Keratinocyte (primary cell): Measurements from ENCODE around the gene ALG12. TPM values are rescaled to one million over a fixed set of nuclear protein-coding genes. Genes with fewer than 3 reads are reported as not detected.

Experiments
- DNase-seq: peaks from one replicate; pipeline ENCODE4 v3.0.0-alpha.2; 2011; ENCODE audit warnings: low read depth, missing footprints, low spot score
- FAIRE-seq: peaks from 2 replicates; lab custom pipeline; 2011; peaks lifted over from hg19 to GRCh38; lab: Jason Lieb, UNC
- H2AFZ ChIP-seq: 2 replicates; pipeline ENCODE4 v1.6.0; 2012; ENCODE audit warnings: low read length, control low read depth, inconsistent platforms; ENCODE audit not compliant: control insufficient read depth
- H3K27ac ChIP-seq: 2 replicates; pipeline ENCODE4 v1.5.1; 2011; ENCODE audit warnings: low read length; ENCODE audit not compliant: control insufficient read depth, insufficient read depth
- H3K27me3 ChIP-seq: 3 replicates; pipeline ENCODE4 v1.6.0; 2011; ENCODE audit warnings: low read length; ENCODE audit not compliant: control insufficient read depth, insufficient read depth; ENCODE audit errors: extremely low read depth
- H3K36me3 ChIP-seq, 2 experiments: 2 replicates in 1 of 2; 3 replicates in 1 of 2; pipeline ENCODE4 v1.5.1; 2011; ENCODE audit warnings: low read length in 2 of 2, mild to moderate bottlenecking in 1 of 2; ENCODE audit not compliant: control insufficient read depth in 2 of 2, insufficient read depth in 2 of 2; ENCODE audit errors: extremely low read depth in 1 of 2
- H3K4me1 ChIP-seq: 3 replicates; pipeline ENCODE4 v1.5.1; 2011; ENCODE audit warnings: low read length; ENCODE audit not compliant: control insufficient read depth, insufficient read depth; ENCODE audit errors: extremely low read depth
- H3K4me2 ChIP-seq: 3 replicates; pipeline ENCODE4 v1.6.0; 2011; ENCODE audit warnings: low read depth, low read length; ENCODE audit not compliant: control insufficient read depth, insufficient read depth; ENCODE audit errors: extremely low read depth
- H3K4me3 ChIP-seq, 3 experiments: fragments of 200-600 bp in 1 of 3; sonication (generic) in 1 of 3; 2 replicates in 2 of 3; 3 replicates in 1 of 3; pipeline ENCODE4 v1.5.1; 2011 to 2016; ENCODE audit warnings: low read length in 3 of 3, mild to moderate bottlenecking in 3 of 3, control low read depth in 2 of 3, inconsistent platforms in 1 of 3, low read depth in 1 of 3, mixed read lengths in 1 of 3, mixed run types in 1 of 3, moderate library complexity in 1 of 3; ENCODE audit not compliant: control insufficient read depth in 2 of 3, insufficient read depth in 2 of 3; ENCODE audit errors: extremely low read depth in 1 of 3
- H3K79me2 ChIP-seq: 2 replicates; pipeline ENCODE4 v1.6.0; 2012; ENCODE audit warnings: low read length; ENCODE audit not compliant: control insufficient read depth, insufficient read depth
- H3K9ac ChIP-seq: 3 replicates; pipeline ENCODE4 v1.6.0; 2011; ENCODE audit warnings: low read length; ENCODE audit not compliant: control insufficient read depth, insufficient read depth; ENCODE audit errors: extremely low read depth
- H3K9me1 ChIP-seq: 3 replicates; pipeline ENCODE4 v1.6.0; 2011; ENCODE audit warnings: low read length; ENCODE audit not compliant: control insufficient read depth, insufficient read depth; ENCODE audit errors: extremely low read depth
- H3K9me3 ChIP-seq: 2 replicates; pipeline ENCODE4 v1.5.1; 2012; ENCODE audit warnings: low read depth, low read length; ENCODE audit not compliant: control insufficient read depth
- H4K20me1 ChIP-seq: 3 replicates; pipeline ENCODE4 v1.6.0; 2011; ENCODE audit warnings: low read length; ENCODE audit not compliant: control insufficient read depth, insufficient read depth; ENCODE audit errors: extremely low read depth
- EZH2 ChIP-seq: IDR thresholded peaks from one replicate; pipeline ENCODE4 v1.6.1; 2012; ENCODE audit warnings: inconsistent platforms, mild to moderate bottlenecking, low read length, moderate library complexity
- dilution Hi-C: fragments of 300-500 bp; cut with MboI; formaldehyde crosslinking; loops from one replicate; pipeline ENCODE4 v1.7.0; 2020; ENCODE audit warnings: low sequenced_read_pairs; ENCODE audit not compliant: extremely low pct_ligation_motif_present
- polyA plus RNA-seq, 5 experiments: library from polyadenylated mRNA; depleted of rRNA in 3 of 5; stranded (reverse) in 3 of 5; stranded (forward) in 1 of 5; unstranded in 1 of 5; fragments of >200 nt; gene quantifications; 1 replicate in 1 of 5; 2 replicates in 3 of 5; 3 replicates in 1 of 5; pipeline versions ENCODE4 v1.2.1 to v1.2.3, GENCODE V29; 2011 to 2012; ENCODE audit warnings: missing spikeins in 2 of 5, low read depth in 1 of 5, low replicate concordance in 1 of 5
- TF ChIP-seq, protein P1 (sequence below), 3 experiments: IDR thresholded peaks in 1 of 3; conservative IDR thresholded peaks in 1 of 3; optimal IDR thresholded peaks in 1 of 3; 2 replicates in 2 of 3; 3 replicates in 1 of 3; pipeline versions ENCODE3 to v1.5.1; 2011; ENCODE audit warnings: low read length in 3 of 3, mild to moderate bottlenecking in 3 of 3, moderate library complexity in 2 of 3, control low read depth in 1 of 3, inconsistent platforms in 1 of 3; ENCODE audit not compliant: insufficient read depth in 2 of 3; ENCODE audit errors: extremely low read depth in 1 of 3

Gene ALG12
- polyA plus RNA-seq, 1 donor (not counting 4 experiments of a cell fraction or from before 2014, with no cell fraction given), result 6.3 TPM

DNA sequence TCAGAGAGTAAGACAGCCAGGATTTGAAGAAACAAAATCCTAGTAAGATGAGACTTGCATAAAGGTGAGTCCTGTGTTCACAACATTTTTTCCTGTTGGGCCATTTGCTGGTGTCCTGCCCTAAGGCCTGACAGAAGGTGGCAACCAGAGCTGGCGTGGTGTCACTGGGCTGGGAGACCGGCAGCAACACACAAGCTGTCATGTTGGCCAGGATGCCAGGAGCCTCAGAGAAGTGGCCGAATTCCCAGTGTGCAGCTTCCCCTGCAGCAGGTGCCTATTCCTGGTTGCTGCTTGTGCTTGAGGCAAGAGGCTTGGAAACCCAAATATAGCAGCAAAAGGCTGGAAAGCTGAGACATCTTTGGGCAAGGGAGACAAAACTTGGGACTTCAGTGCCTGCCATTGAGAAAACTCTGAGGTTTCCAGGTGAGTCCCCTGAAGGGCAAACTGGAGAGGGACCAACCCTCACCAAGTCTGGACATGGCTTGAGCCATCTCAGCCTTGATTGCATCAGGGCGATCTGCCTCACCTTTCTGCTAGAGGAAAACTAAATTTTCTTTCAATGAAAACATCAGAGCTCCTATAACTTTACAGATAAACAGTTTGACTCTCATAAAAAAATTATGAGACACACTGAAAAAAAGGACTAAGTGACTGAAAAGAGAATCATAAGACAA, 25.9 kb downstream of the ALG12 start:
- no peaks in the 10 kb centered on the region for H3K79me2 ChIP-seq
- H3K9me1 ChIP-seq, result no peaks in the 10 kb centered on the region
- H3K4me1 ChIP-seq, result peaks cover 3% of the 10 kb centered on the region
- no peak overlapping the region for H3K9ac ChIP-seq
- DNase-seq (no peak), FAIRE-seq (no peak)
- no peak for TF ChIP-seq EZH2
- TF ChIP-seq, protein P1, sequence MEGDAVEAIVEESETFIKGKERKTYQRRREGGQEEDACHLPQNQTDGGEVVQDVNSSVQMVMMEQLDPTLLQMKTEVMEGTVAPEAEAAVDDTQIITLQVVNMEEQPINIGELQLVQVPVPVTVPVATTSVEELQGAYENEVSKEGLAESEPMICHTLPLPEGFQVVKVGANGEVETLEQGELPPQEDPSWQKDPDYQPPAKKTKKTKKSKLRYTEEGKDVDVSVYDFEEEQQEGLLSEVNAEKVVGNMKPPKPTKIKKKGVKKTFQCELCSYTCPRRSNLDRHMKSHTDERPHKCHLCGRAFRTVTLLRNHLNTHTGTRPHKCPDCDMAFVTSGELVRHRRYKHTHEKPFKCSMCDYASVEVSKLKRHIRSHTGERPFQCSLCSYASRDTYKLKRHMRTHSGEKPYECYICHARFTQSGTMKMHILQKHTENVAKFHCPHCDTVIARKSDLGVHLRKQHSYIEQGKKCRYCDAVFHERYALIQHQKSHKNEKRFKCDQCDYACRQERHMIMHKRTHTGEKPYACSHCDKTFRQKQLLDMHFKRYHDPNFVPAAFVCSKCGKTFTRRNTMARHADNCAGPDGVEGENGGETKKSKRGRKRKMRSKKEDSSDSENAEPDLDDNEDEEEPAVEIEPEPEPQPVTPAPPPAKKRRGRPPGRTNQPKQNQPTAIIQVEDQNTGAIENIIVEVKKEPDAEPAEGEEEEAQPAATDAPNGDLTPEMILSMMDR (optimal IDR thresholded peaks at IDR 0.05 in 1 of 3, IDR thresholded peaks at IDR 0.05 in 1 of 3, conservative IDR thresholded peaks at IDR 0.05 in 1 of 3; ENCODE audit: extremely low read depth in 1 of 3, insufficient read depth in 2 of 3, low read length in 3 of 3), result no peak
- H3K4me2 ChIP-seq, result no peak overlapping the region
- H3K27ac ChIP-seq, result no peak overlapping the region
- no peak overlapping the region for H2AFZ ChIP-seq
- H3K4me3 ChIP-seq, result no peak overlapping the region
- no peaks in the 10 kb centered on the region for H3K27me3 ChIP-seq
- H4K20me1 ChIP-seq, result no peaks in the 10 kb centered on the region
- no peaks in the 10 kb centered on the region for H3K9me3 ChIP-seq
- dilution Hi-C loops, result no loop called here
- peaks cover 11 to 15% of the 10 kb centered on the region in 2 experiments for H3K36me3 ChIP-seq

GRCh38 chr22:49889071-49889470, 29.2 kb downstream of the ALG12 start:
- no peak overlapping the region for H3K27ac ChIP-seq
- H3K27me3 ChIP-seq, result no peaks in the 10 kb centered on the region
- dilution Hi-C loops, result no loop called here
- TF ChIP-seq, protein P1 (optimal IDR thresholded peaks at IDR 0.05 in 1 of 3, IDR thresholded peaks at IDR 0.05 in 1 of 3, conservative IDR thresholded peaks at IDR 0.05 in 1 of 3; ENCODE audit: extremely low read depth in 1 of 3, insufficient read depth in 2 of 3, low read length in 3 of 3), result no peak
- TF ChIP-seq EZH2, result no peak
- H3K4me3 ChIP-seq, result no peak overlapping the region
- no peaks in the 10 kb centered on the region for H3K9me1 ChIP-seq
- H3K79me2 ChIP-seq, result peaks cover 22% of the 10 kb centered on the region
- no peak overlapping the region for H3K4me2 ChIP-seq
- H2AFZ ChIP-seq, result no peak overlapping the region
- H4K20me1 ChIP-seq, result no peaks in the 10 kb centered on the region
- peaks cover 3% of the 10 kb centered on the region for H3K4me1 ChIP-seq
- H3K9me3 ChIP-seq, result no peaks in the 10 kb centered on the region
- H3K36me3 ChIP-seq, result peaks cover 19 to 29% of the 10 kb centered on the region in 2 experiments
- FAIRE-seq (no peak), DNase-seq (no peak)
- no peak overlapping the region for H3K9ac ChIP-seq
